ENCODE data around the gene CRACDL. TPM values are rescaled to one million over a fixed set of nuclear protein-coding genes. Genes with fewer than 3 reads are reported as not detected.

Gene CRACDL
- total and polyA plus RNA-seq, 2 of the 13 experiments (the other 11 are each of a cell fraction or from before 2014, with no cell fraction given) = 0.15 to 0.26 TPM

- TF ChIP-seq NCOA5 (CRISPR knock-in tag; IDR thresholded peaks at IDR 0.05) = no peak
- TF ChIP-seq RXRB (CRISPR knock-in tag; IDR thresholded peaks at IDR 0.05; ENCODE audit: borderline replicate concordance) = 0 out of 2 replicates have a peak, but pooled peaks have one; percentile 41
- peak; percentile 79; the same call in 1 of the 2 replicates for TF ChIP-seq TIGD3 (CRISPR knock-in tag; IDR thresholded peaks at IDR 0.05; ENCODE audit: borderline replicate concordance)
- TF ChIP-seq DZIP1 (CRISPR knock-in tag; IDR thresholded peaks at IDR 0.05) = no peak
- no peak for TF ChIP-seq NFIB (CRISPR knock-in tag; IDR thresholded peaks at IDR 0.05; ENCODE audit: borderline replicate concordance)
- TF ChIP-seq STAT6 (CRISPR knock-in tag; IDR thresholded peaks at IDR 0.05; ENCODE audit: borderline replicate concordance) = no peak
- no peak for TF ChIP-seq ZNF101 (CRISPR knock-in tag; IDR thresholded peaks at IDR 0.05; ENCODE audit: borderline replicate concordance, low read depth)
- no peak for TF ChIP-seq PLRG1 (conservative IDR thresholded peaks at IDR 0.05)
- TF ChIP-seq THAP11 (CRISPR knock-in tag; IDR thresholded peaks at IDR 0.05) = no peak
- TF ChIP-seq SNRNP70 (IDR thresholded peaks at IDR 0.05; ENCODE audit: low read depth, low read length) = no peak
- no peak for TF ChIP-seq DR1 (CRISPR knock-in tag; IDR thresholded peaks at IDR 0.05)
- no peak for TF ChIP-seq ZNF878 (CRISPR knock-in tag; IDR thresholded peaks at IDR 0.05)
- TF ChIP-seq ZNF225 (CRISPR knock-in tag; IDR thresholded peaks at IDR 0.05) = no peak
- 0 out of 2 replicates have a peak, but pooled peaks have one; percentile 58 for TF ChIP-seq NFAT5 (CRISPR knock-in tag; IDR thresholded peaks at IDR 0.05)
- TF ChIP-seq RFX1 (IDR thresholded peaks at IDR 0.05) = peak; percentile 24; the same call in 1 of the 2 replicates
- TF ChIP-seq SNAI1 (CRISPR knock-in tag; IDR thresholded peaks at IDR 0.05; ENCODE audit: borderline replicate concordance) = no peak
Measured at GRCh38 chr2:98909317-98910211, 26.5 kb downstream of the CRACDL start (continued).
